Effector memory CD8-positive, alpha-beta T cell (primary cell): ENCODE measurements around the gene CYP2W1.
"Not testable (repeated sequence)": the region's sequence is repeated elsewhere in the genome, so short reads cannot be mapped to it uniquely, and the experiment has no call there.

Source experiments
- ATAC-seq: fragments of 150-1000 bp; cut with Tn5 transposase; replicated peaks from 2 replicates; pipeline ENCODE4 v1.10.0; 2021; ENCODE audit warnings: mild to moderate bottlenecking, moderate library complexity
- DNase-seq, 3 experiments: peaks; one replicate each; pipeline ENCODE4 v3.0.0; 2021
- H3K27ac Mint-ChIP-seq, 2 donors: one replicate each; pipeline ENCODE4 v1.8.0; 2022; ENCODE audit warnings: mild to moderate bottlenecking in 2 of 2, mixed read lengths in 2 of 2, moderate library complexity in 2 of 2
- H3K27me3 Mint-ChIP-seq, 2 donors: one replicate each; pipeline ENCODE4 v1.8.0; 2022; ENCODE audit warnings: mixed read lengths in 2 of 2
- H3K36me3 Mint-ChIP-seq: one replicate; pipeline ENCODE4 v1.8.0; 2022; ENCODE audit warnings: mild to moderate bottlenecking, moderate library complexity, mixed read lengths; ENCODE audit not compliant: insufficient read depth
- H3K4me1 Mint-ChIP-seq, 2 donors: one replicate each; pipeline ENCODE4 v1.8.0; 2022; ENCODE audit warnings: low read depth in 2 of 2, mixed read lengths in 2 of 2
- H3K4me3 Mint-ChIP-seq, 2 donors: one replicate each; pipeline ENCODE4 v1.8.0; 2022; ENCODE audit warnings: mild to moderate bottlenecking in 2 of 2, mixed read lengths in 2 of 2, moderate library complexity in 2 of 2
- H3K9me3 Mint-ChIP-seq, 2 donors: one replicate each; pipeline ENCODE4 v1.8.0; 2022; ENCODE audit warnings: mixed read lengths in 2 of 2

CYP2W1 gene

DNA sequence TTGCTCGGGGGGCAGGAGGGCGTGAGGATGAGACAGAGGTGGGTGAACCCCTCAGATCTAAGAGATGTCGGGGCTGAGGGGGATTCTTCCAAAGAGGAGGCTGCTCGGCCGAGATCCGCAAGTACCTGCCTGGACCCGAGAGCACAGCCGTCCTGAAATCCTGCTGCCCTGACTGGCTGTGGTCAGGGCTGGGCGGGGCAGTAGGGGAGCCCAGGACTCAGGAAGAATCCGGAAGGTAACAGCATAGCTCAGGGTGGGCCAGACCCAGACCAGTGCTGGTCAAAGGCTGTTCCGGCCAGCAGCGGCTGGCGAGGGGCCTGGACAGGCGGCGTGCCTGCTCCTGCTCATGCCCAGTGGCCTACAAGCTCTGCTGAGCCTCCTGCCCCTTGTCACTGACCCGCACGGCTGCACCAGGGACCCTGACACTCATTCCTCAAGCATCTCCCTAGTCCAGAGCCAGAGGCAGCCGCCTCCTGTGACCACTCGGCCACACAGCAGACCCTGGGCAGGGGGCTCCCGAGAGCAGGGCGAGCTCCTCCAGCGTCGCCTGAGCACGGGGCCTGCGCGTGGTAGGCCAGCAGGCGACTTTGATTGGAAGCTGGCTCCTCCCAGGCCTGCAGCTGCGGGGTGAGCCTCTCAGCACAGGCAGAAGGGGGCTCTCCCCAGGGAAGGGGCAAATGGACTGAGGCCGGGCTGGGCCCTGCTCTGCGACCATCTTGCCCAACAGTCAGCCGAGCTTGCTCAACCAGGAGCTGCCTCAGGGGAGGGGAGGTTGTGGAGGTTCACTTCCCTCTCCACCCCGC lies 25.4 kb upstream of the CYP2W1 start:
- ATAC-seq (no peak), DNase-seq (no peak)
- Mint-ChIP-seq H3K4me3 (no peak overlapping the region), H3K27ac (no peak overlapping the region), H3K27me3 (peaks cover 0 to 10% of the 10 kb centered on the region in 2 donors), H3K9me3 (no peaks in the 10 kb centered on the region), H3K36me3 (peaks cover 12% of the 10 kb centered on the region), H3K4me1 (peaks cover 5 to 7% of the 10 kb centered on the region in 2 donors)

DNA sequence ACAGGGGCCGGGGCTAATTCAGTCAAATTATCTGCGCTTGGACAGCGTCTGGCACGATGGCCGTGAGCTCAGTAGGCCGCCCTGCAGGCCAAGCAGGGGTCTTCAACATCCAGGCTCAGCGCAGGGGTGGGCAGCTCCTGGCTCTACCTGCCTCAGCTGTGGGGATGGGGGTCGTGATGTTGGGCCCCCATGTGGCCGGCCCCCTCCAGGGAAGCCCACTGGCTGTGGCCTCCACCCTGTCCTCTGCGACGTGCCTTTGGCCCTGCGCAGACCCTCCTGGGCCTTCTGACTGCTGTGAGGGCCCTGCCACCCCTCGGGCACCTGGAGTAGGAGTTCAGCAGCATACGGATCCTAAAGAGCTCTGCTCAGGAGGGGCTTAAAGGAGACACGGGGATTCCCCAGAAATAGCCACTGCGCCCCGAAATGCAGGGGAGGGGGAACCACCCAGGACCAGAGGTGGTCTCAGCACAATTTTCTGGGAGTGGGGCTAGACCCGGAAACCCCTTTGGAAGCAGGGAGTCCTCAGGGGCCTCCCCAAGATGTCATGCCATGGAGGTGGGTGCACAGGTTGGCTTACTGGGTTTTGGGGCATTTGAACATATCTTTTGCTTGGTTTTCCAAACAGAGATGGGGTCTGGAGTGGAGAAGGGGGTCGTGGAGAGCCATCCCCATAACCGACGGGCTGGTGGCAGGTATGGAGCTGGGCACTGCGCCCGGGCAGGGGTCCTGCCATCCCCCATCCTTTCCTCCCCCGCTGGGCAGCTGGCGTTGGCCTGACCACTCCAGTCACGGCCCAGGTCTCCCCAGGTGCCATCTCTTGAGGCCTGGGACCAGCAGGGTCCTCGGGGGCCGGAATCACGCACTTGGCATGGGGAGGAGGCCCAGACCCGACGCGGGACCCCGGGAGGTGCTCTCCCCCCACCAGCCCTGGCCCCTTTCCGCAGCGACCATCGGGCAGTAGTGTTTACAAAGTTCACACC lies 24.5 kb upstream of the CYP2W1 start:
- Mint-ChIP-seq H3K4me3 (no peak overlapping the region), H3K4me1 (peaks cover 5 to 6% of the 10 kb centered on the region in 2 donors), H3K9me3 (no peaks in the 10 kb centered on the region), H3K27me3 (peaks cover 0 to 10% of the 10 kb centered on the region in 2 donors), H3K27ac (no peak overlapping the region), H3K36me3 (peaks cover 12% of the 10 kb centered on the region)
- ATAC-seq (no peak), DNase-seq (no peak)

DNA sequence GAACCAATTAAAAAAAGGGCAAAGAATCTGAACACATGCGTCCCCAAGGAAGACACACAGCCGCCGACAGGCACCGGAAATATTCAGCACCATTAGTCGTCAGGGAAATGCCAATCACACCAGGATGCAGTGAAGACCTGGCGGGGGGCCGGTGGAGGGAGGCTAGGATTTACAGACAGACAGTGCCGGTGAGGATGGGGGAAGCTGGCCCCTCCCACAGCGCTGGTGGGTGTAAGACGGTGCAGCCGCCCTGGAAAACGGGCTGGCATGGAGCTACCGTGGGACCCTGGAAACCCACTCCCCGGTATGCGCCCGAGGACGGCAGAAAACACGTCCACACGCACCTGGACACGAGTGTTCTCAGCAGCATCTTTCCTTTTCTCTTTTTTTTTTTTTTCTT lies 23.7 kb upstream of the CYP2W1 start:
- ATAC-seq = no peak
- Mint-ChIP-seq H3K27me3 (peaks cover 0 to 10% of the 10 kb centered on the region in 2 donors), H3K9me3 (no peaks in the 10 kb centered on the region), H3K4me3 (no peak overlapping the region), H3K4me1 (peaks cover 7 to 9% of the 10 kb centered on the region in 2 donors), H3K27ac (no peak overlapping the region), H3K36me3 (peaks cover 12% of the 10 kb centered on the region)
- DNase-seq = no peak

DNA sequence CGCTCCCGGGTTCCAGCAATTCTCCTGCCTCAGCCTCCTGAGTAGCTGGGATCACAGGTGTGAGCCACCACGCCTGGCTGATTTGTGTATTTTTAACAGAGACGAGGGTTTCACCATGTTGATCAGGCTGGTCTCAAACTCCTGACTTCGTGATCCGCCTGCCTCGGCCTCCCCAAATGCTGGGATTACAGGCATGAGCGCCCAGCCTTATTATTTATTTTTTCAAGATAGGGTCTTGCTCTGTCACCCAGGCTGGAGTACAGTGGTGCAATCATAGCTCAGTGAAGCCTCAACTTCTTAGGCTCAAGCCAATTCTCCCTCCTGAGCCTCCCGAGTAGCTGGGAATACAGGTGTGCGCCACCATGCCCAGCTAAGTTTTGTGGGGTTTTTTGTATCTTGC lies 23.2 kb upstream of the CYP2W1 start:
- H3K36me3 Mint-ChIP-seq = peaks cover 12% of the 10 kb centered on the region
- H3K4me3 Mint-ChIP-seq, H3K27me3 Mint-ChIP-seq, ATAC-seq, DNase-seq, H3K9me3 Mint-ChIP-seq, H3K27ac Mint-ChIP-seq, H3K4me1 Mint-ChIP-seq: not testable (repeated sequence)

DNA sequence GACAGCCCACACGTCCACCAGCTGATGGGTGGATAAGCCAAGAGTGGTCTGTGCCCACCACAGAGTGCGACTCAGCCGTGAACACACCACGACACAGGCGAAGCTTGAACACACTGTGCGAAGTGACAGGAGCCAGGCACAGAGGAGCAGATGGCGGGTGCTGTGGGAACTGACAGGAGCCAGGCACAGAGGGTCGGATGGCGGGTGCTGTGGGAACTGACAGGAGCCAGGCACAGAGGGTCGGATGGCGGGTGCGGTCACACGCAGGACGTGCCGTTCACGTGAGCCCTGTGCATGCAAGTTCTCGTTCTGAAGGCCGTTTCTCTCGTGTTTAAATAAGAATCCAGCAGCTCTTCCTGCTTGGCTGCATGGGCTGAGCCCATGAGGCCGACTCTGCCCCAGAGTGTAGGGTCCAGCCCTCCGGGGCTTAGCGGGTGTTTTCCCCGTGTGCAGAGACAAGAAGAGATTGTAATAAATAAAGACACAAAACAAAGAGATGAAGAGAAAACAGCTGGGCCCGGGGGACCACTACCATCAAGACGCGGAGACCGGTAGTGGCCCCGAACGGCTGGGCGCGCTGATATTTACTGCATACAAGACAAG lies 22.6 kb upstream of the CYP2W1 start:
- Mint-ChIP-seq H3K4me3 (no peak overlapping the region), H3K27ac (no peak overlapping the region), H3K9me3 (no peaks in the 10 kb centered on the region), H3K27me3 (peaks cover 0 to 10% of the 10 kb centered on the region in 2 donors), H3K36me3 (peaks cover 12% of the 10 kb centered on the region), H3K4me1 (peaks cover 4 to 8% of the 10 kb centered on the region in 2 donors)
- ATAC-seq = no peak
- no peak for DNase-seq

DNA sequence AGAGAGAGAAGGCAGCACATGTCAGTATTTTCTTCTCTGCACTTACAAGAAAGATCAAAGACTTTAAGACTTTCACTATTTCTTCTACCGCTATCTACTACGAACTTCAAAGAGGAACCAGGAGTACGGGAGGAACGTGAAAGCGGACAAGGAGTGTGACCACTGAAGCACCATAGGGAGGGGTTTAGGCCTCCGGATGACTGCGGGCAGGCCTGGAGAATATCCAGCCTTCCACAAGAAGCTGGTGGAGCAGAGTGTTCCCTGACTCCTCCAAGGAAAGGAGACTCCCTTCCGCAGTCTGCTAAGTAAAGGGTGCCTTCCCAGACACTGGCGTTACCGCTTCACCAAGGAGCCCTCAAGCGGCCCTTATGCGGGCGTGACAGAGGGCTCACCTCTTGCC lies 22.0 kb upstream of the CYP2W1 start:
- DNase-seq, H3K9me3 Mint-ChIP-seq, H3K27ac Mint-ChIP-seq, H3K4me3 Mint-ChIP-seq, H3K4me1 Mint-ChIP-seq, ATAC-seq, H3K27me3 Mint-ChIP-seq: not testable (repeated sequence)
- peaks cover 14% of the 10 kb centered on the region for H3K36me3 Mint-ChIP-seq

DNA sequence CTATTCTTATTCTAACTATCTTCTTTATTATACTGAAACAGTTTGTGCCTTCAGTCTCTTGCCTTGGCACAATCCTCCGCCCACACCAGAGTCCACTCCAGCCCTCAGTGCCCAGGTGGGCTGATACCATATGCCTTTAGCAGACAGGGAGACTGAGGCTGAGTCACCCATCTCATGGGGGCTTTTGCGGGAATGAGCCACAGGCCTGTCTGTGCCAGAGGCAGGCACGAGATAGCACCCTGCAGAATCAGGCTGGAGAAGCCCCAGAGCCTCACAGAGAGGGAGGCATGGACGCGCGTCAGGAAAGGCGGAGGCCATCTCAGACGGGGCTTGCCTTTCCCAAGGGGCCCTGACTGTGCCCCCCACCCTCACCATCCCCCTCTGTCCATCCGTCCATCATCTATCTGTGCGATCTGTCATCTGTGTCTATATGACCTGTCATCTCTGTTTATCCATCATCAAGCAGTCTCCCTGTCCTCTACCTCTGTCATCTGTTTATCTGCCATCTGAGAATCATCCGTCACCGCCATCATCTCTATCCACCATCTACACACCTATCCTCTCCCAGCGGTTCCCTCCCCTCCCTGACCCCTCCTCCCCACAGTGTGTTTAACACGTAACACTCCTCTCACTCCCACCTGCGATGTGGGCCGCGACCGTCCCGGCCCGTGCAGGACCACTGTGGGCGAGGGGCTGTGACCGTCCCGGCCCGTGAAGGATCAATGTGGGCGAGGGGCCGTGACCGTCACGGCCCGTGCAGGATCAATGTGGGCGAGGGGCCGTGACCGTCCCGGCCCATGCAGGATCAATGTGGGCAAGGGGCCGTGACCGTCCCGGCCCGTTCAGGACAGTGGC lies 21.2 kb upstream of the CYP2W1 start:
- ATAC-seq (no peak), DNase-seq (no peak)
- H3K27me3 Mint-ChIP-seq = peaks cover 0 to 10% of the 10 kb centered on the region in 2 donors
- peaks cover 7 to 10% of the 10 kb centered on the region in 2 donors for H3K4me1 Mint-ChIP-seq
- H3K4me3 Mint-ChIP-seq = no peak overlapping the region
- no peak overlapping the region for H3K27ac Mint-ChIP-seq
- H3K36me3 Mint-ChIP-seq = peaks cover 18% of the 10 kb centered on the region
- H3K9me3 Mint-ChIP-seq = no peaks in the 10 kb centered on the region

DNA sequence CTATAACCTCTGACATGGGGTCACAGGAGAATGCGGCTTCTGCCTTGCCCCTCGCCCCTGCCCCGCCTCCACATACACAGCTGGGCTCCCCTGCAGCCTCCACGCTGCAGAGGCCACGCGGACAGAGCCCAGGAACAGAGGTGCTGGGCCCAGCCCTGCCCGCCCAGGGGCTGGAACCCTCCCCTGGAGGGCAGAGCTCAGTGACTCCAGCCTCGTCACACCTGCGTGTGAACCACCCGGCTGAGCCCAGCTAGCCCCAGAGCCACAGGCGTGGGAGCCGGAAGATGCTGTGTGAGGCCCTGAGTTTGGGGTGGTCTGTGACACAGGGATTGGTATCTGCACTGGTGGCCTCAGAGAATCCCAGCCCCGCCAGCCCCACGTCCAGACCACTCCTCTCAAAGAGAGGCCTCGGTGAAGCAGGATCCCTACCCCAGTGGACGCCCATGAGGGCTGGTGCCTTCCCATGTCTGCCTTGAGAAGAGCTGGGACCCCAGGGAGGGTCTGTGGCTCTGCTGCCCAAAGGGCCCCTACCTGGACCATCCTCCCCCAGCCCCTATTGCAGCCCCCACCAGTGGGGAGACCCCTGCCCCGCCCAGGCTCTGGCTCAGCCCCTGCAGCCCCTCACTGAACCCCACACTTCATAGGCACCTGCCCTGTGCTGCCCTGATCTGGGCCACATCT lies 20.4 kb upstream of the CYP2W1 start:
- H3K4me1 Mint-ChIP-seq = peaks cover 7 to 10% of the 10 kb centered on the region in 2 donors
- H3K4me3 Mint-ChIP-seq = no peak overlapping the region
- no peak overlapping the region for H3K27ac Mint-ChIP-seq
- no peak for ATAC-seq
- H3K27me3 Mint-ChIP-seq = peaks cover 0 to 10% of the 10 kb centered on the region in 2 donors
- peaks cover 23% of the 10 kb centered on the region for H3K36me3 Mint-ChIP-seq
- no peak for DNase-seq
- H3K9me3 Mint-ChIP-seq = no peaks in the 10 kb centered on the region

DNA sequence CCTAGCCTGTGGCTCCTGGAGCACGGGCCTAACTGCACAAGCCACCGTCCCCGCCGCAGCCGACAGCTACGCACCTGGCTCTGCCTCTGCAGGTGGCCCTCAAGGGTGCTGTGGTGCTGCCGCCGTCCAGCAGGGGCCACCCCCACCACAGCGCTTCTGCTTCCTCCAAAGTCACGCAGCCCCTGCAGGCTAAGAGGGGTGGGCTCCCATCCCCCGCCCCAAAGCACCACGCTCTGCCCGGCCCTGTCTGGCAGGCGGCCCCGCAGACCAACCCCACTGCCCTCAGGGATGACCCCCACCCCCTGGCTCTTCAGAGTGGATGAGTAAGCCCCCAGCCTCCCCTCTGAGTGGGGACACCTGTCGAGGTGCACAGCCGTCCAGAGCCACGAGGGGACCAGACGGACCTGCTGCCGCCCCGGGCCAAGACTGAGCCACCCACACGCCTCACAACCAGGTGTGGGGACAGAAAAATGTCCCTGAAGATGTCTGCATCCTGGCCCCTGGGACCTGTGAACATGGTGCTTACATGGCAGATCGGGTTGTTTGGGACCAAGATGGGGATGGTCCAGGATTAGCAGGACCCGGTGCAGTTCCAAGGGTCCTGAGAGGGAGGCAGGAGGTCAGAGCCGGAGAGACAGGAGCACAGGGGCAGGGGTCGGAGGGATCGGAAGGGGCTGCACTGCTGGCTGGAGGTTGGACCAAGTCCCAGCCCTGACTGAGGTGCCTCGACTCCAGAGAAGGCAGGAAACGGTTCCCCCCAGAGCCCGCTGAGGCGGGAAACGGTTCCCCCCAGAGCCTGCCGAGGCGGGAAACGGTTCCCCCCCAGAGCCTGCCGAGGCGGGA lies 19.5 kb upstream of the CYP2W1 start:
- Mint-ChIP-seq H3K27ac (peak overlapping the region in 1 of 2 donors; percentile 57), H3K27me3 (peaks cover 0 to 10% of the 10 kb centered on the region in 2 donors), H3K4me3 (peak overlapping the region; percentile 44 to 46), H3K9me3 (no peaks in the 10 kb centered on the region), H3K36me3 (peaks cover 31% of the 10 kb centered on the region), H3K4me1 (peaks cover 10 to 11% of the 10 kb centered on the region in 2 donors)
- peak; percentile 29 for ATAC-seq
- DNase-seq = no peak

DNA sequence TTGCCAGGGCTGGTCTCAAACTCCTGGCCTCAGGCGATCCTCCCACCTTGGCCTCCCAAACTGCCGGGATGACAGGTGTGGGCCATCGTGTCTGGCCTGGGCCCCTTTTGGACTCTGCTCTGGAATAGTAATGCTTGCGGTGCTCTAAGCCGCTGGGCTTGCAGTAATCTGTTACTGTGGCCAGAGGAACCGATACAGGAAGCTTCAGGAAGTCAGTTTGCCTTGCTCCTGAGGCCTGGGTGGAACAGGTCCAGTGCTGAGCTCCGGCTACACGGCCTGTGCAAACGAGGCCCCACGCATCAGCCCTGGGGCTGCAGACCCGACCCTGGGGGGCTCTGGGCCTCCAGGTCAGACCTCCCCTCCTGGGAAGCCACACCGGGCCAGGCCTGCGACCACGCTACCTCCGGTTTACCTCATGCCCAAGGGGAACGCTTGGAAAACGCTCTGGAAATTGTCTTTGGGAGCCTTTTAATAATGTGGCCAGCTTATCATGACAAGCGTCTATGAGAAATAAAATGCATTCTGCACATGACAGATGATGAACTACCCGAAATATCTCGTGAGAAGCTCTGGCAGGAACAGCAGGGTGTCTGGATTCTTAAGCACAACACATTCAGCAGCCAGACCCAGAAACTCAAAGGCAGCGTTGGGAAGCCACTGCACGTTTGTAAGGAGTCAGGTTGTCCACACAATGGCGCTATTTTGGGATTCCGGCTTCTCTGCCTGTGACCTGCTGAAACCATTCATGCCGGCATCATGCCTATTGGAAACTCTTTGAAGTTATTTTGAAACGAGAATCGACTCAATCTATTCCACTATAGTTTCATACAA lies 18.4 kb upstream of the CYP2W1 start:
- DNase-seq = no peak
- Mint-ChIP-seq H3K36me3 (peaks cover 42% of the 10 kb centered on the region), H3K4me3 (no peak overlapping the region), H3K9me3 (no peaks in the 10 kb centered on the region), H3K4me1 (peaks cover 10 to 11% of the 10 kb centered on the region in 2 donors), H3K27me3 (peaks cover 0 to 10% of the 10 kb centered on the region in 2 donors), H3K27ac (peak overlapping the region in 1 of 2 donors; percentile 66)
- ATAC-seq = no peak
